HEK293 (cell line): ENCODE results near the gene LMF1.

Experiments used
- EGR2 ChIP-seq: fragments of 450-650 bp; formaldehyde crosslinking; IDR thresholded peaks from 2 replicates; pipeline ENCODE4 v1.5.1; 2016; ENCODE audit warnings: low read depth, missing biosample characterization, missing genetic modification characterization
- GLIS2 ChIP-seq: fragments of 450-650 bp; formaldehyde crosslinking; IDR thresholded peaks from 2 replicates; pipeline ENCODE4 v1.5.1; 2016; ENCODE audit warnings: missing biosample characterization, missing genetic modification characterization
- IKZF3 ChIP-seq: fragments of 450-650 bp; IDR thresholded peaks from 2 replicates; pipeline ENCODE4 v1.5.0; 2018; ENCODE audit warnings: missing biosample characterization, mild to moderate bottlenecking, missing genetic modification characterization, moderate library complexity
- KLF7 ChIP-seq: fragments of 450-650 bp; formaldehyde crosslinking; IDR thresholded peaks from 2 replicates; pipeline ENCODE4 v1.5.1; 2016; ENCODE audit warnings: missing biosample characterization, missing genetic modification characterization, borderline replicate concordance
- PRDM1 ChIP-seq: fragments of 450-650 bp; formaldehyde crosslinking; IDR thresholded peaks from 2 replicates; pipeline ENCODE4; 2016; ENCODE audit warnings: missing biosample characterization, missing genetic modification characterization
- SP3 ChIP-seq: fragments of 450-650 bp; formaldehyde crosslinking; IDR thresholded peaks from 2 replicates; pipeline ENCODE4 v1.5.1; 2016; ENCODE audit warnings: missing biosample characterization, missing genetic modification characterization
- SP7 ChIP-seq: fragments of 450-650 bp; formaldehyde crosslinking; IDR thresholded peaks from 2 replicates; pipeline ENCODE4 v1.5.1; 2016; ENCODE audit warnings: missing biosample characterization, missing genetic modification characterization
- ZBTB7A ChIP-seq: fragments of 450-650 bp; formaldehyde crosslinking; IDR thresholded peaks from 2 replicates; pipeline ENCODE4 v1.5.1; 2016; ENCODE audit warnings: low read depth, missing biosample characterization, missing genetic modification characterization
- ZBTB8A ChIP-seq: fragments of 450-650 bp; formaldehyde crosslinking; IDR thresholded peaks from 2 replicates; pipeline ENCODE4 v1.5.1; 2016; ENCODE audit warnings: missing biosample characterization, missing genetic modification characterization
- ZFP69B ChIP-seq: fragments of 450-650 bp; formaldehyde crosslinking; IDR thresholded peaks from 2 replicates; pipeline ENCODE4 v1.5.1; 2016; ENCODE audit warnings: missing biosample characterization, missing genetic modification characterization
- ZNF133 ChIP-seq: fragments of 450-650 bp; formaldehyde crosslinking; IDR thresholded peaks from 2 replicates; pipeline ENCODE4 v1.5.1; 2016; ENCODE audit warnings: missing biosample characterization, missing genetic modification characterization
- ZNF146 ChIP-seq: fragments of 450-650 bp; formaldehyde crosslinking; IDR thresholded peaks from 2 replicates; pipeline ENCODE4 v1.5.1; 2016; ENCODE audit warnings: missing biosample characterization, missing genetic modification characterization
- ZNF248 ChIP-seq: fragments of 450-650 bp; formaldehyde crosslinking; IDR thresholded peaks from 2 replicates; pipeline ENCODE4 v1.5.1; 2017; ENCODE audit warnings: missing biosample characterization, missing genetic modification characterization
- ZNF354C ChIP-seq: fragments of 450-650 bp; formaldehyde crosslinking; IDR thresholded peaks from 2 replicates; pipeline ENCODE4 v1.5.1; 2016; ENCODE audit warnings: missing biosample characterization, missing genetic modification characterization, low read depth, borderline replicate concordance
- ZNF366 ChIP-seq: fragments of 450-650 bp; formaldehyde crosslinking; conservative IDR thresholded peaks from 2 replicates; pipeline ENCODE4 v1.5.1; 2016; ENCODE audit warnings: missing biosample characterization, missing genetic modification characterization
- ZNF416 ChIP-seq: fragments of 450-650 bp; formaldehyde crosslinking; IDR thresholded peaks from 2 replicates; pipeline ENCODE4 v1.5.1; 2016; ENCODE audit warnings: missing biosample characterization, missing genetic modification characterization
- ZNF514 ChIP-seq: fragments of 450-650 bp; formaldehyde crosslinking; IDR thresholded peaks from 2 replicates; pipeline ENCODE4 v1.5.1; 2016; ENCODE audit warnings: missing biosample characterization, missing genetic modification characterization
- ZNF521 ChIP-seq: fragments of 450-650 bp; formaldehyde crosslinking; IDR thresholded peaks from 2 replicates; pipeline ENCODE4 v1.5.1; 2017; ENCODE audit warnings: missing biosample characterization, mild to moderate bottlenecking, missing genetic modification characterization
- ZNF571 ChIP-seq: fragments of 450-650 bp; formaldehyde crosslinking; IDR thresholded peaks from 2 replicates; pipeline ENCODE4 v1.5.0; 2017; ENCODE audit warnings: missing biosample characterization, missing genetic modification characterization
- ZSCAN16 ChIP-seq: fragments of 450-650 bp; formaldehyde crosslinking; IDR thresholded peaks from 2 replicates; pipeline ENCODE4 v1.5.1; 2016; ENCODE audit warnings: missing biosample characterization, missing genetic modification characterization
- TF ChIP-seq, protein P1 (sequence below): fragments of 450-650 bp; formaldehyde crosslinking; IDR thresholded peaks from 2 replicates; pipeline ENCODE4 v1.5.1; 2016; ENCODE audit warnings: missing biosample characterization, missing genetic modification characterization
- TF ChIP-seq, protein P2 (sequence below): fragments of 450-650 bp; formaldehyde crosslinking; IDR thresholded peaks from 2 replicates; pipeline ENCODE4 v1.5.1; 2016; ENCODE audit warnings: missing biosample characterization, missing genetic modification characterization
- TF ChIP-seq, protein P3 (sequence below): fragments of 450-650 bp; formaldehyde crosslinking; IDR thresholded peaks from 2 replicates; pipeline ENCODE4 v1.5.1; 2016; ENCODE audit warnings: missing biosample characterization, missing genetic modification characterization
- TF ChIP-seq, protein P4 (sequence below): fragments of 450-650 bp; formaldehyde crosslinking; IDR thresholded peaks from 2 replicates; pipeline ENCODE4 v1.5.1; 2016; ENCODE audit warnings: missing biosample characterization, missing genetic modification characterization
- TF ChIP-seq, protein P5 (sequence below): fragments of 450-650 bp; formaldehyde crosslinking; IDR thresholded peaks from 2 replicates; pipeline ENCODE4 v1.5.1; 2016; ENCODE audit warnings: missing biosample characterization, missing genetic modification characterization

LMF1 gene

DNA sequence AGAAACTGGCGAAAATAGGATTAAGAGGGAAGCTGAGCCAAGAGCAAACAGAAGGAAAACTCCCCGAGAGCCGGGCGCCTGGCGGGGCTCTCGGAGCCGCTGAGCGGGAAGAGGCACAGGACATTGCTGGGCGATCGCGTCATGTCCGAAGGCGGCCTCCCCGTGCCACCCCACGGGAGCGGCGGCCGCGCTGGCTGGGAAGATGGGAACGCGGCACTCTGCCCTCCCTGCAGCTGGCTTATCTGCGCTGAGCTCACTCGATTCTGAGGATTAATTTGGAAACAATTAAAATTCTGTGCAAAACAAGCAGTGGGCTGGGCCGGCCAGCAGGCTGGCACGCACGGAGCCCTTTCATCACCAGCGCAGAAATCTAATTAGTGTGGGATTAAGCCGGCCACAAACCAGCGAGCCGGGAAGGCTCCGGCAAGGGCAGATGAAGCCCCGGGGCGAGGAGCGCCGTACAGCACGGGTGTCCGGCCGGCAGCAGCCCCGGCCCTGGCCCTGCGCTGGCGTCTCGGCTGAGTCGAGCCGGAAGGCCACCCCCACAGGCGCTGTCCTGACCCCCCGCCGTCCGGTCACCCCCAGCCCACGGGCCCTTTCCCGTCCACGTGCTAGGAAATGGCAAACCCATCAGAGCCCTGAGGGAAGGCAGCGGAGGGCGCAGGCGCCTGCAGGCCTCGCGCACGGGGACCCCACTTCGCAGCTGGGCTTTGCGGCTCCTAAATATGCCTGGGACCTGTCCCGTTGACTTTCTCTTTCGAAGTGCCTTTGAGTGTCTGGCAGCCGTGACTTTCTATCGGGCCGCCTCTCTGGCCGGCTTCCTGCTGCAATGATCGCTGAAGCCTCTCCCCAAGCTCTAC is 48.7 kb upstream of the LMF1 start (continued):
- TF ChIP-seq ZNF354C (tag by site-specific recombination) (no peak), ZNF146 (no peak), SP7 (peak; percentile 88), ZNF133 (tag by site-specific recombination) (no peak), ZNF571 (tag by site-specific recombination) (no peak), PRDM1 (tag by site-specific recombination) (no peak), ZNF366 (tag by site-specific recombination) (peak; percentile 49; the same call in 1 of the 2 replicates), KLF7 (tag by site-specific recombination) (no peak), ZBTB8A (tag by site-specific recombination) (peak; percentile 58), ZNF248 (tag by site-specific recombination) (no peak), GLIS2 (tag by site-specific recombination) (peak; percentile 91), ZNF416 (tag by site-specific recombination) (no peak), ZNF521 (tag by site-specific recombination) (no peak), ZSCAN16 (tag by site-specific recombination) (no peak), EGR2 (tag by site-specific recombination) (peak; percentile 55; the same call in 1 of the 2 replicates), ZFP69B (tag by site-specific recombination) (0 out of 2 replicates have a peak, but pooled peaks have one; percentile 55), ZBTB7A (no peak), SP3 (tag by site-specific recombination) (no peak), ZNF514 (tag by site-specific recombination) (no peak), IKZF3 (tag by site-specific recombination) (peak; percentile 77)
- TF ChIP-seq, protein P1, sequence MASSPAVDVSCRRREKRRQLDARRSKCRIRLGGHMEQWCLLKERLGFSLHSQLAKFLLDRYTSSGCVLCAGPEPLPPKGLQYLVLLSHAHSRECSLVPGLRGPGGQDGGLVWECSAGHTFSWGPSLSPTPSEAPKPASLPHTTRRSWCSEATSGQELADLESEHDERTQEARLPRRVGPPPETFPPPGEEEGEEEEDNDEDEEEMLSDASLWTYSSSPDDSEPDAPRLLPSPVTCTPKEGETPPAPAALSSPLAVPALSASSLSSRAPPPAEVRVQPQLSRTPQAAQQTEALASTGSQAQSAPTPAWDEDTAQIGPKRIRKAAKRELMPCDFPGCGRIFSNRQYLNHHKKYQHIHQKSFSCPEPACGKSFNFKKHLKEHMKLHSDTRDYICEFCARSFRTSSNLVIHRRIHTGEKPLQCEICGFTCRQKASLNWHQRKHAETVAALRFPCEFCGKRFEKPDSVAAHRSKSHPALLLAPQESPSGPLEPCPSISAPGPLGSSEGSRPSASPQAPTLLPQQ (tag by site-specific recombination): 0 out of 2 replicates have a peak, but pooled peaks have one; percentile 39
- TF ChIP-seq, protein P2, sequence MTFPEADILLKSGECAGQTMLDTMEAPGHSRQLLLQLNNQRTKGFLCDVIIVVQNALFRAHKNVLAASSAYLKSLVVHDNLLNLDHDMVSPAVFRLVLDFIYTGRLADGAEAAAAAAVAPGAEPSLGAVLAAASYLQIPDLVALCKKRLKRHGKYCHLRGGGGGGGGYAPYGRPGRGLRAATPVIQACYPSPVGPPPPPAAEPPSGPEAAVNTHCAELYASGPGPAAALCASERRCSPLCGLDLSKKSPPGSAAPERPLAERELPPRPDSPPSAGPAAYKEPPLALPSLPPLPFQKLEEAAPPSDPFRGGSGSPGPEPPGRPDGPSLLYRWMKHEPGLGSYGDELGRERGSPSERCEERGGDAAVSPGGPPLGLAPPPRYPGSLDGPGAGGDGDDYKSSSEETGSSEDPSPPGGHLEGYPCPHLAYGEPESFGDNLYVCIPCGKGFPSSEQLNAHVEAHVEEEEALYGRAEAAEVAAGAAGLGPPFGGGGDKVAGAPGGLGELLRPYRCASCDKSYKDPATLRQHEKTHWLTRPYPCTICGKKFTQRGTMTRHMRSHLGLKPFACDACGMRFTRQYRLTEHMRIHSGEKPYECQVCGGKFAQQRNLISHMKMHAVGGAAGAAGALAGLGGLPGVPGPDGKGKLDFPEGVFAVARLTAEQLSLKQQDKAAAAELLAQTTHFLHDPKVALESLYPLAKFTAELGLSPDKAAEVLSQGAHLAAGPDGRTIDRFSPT: peak; percentile 51
- TF ChIP-seq, protein P3, sequence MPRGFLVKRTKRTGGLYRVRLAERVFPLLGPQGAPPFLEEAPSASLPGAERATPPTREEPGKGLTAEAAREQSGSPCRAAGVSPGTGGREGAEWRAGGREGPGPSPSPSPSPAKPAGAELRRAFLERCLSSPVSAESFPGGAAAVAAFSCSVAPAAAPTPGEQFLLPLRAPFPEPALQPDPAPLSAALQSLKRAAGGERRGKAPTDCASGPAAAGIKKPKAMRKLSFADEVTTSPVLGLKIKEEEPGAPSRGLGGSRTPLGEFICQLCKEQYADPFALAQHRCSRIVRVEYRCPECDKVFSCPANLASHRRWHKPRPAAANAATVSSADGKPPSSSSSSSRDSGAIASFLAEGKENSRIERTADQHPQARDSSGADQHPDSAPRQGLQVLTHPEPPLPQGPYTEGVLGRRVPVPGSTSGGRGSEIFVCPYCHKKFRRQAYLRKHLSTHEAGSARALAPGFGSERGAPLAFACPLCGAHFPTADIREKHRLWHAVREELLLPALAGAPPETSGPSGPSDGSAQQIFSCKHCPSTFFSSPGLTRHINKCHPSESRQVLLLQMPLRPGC (tag by site-specific recombination): peak; percentile 74; the same call in 1 of the 2 replicates
- TF ChIP-seq, protein P4, sequence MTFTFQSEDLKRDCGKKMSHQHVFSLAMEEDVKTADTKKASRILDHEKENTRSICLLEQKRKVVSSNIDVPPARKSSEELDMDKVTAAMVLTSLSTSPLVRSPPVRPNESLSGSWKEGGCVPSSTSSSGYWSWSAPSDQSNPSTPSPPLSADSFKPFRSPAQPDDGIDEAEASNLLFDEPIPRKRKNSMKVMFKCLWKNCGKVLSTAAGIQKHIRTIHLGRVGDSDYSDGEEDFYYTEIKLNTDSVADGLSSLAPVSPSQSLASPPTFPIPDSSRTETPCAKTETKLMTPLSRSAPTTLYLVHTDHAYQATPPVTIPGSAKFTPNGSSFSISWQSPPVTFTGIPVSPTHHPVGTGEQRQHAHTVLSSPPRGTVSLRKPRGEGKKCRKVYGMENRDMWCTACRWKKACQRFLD: no peak
- TF ChIP-seq, protein P5, sequence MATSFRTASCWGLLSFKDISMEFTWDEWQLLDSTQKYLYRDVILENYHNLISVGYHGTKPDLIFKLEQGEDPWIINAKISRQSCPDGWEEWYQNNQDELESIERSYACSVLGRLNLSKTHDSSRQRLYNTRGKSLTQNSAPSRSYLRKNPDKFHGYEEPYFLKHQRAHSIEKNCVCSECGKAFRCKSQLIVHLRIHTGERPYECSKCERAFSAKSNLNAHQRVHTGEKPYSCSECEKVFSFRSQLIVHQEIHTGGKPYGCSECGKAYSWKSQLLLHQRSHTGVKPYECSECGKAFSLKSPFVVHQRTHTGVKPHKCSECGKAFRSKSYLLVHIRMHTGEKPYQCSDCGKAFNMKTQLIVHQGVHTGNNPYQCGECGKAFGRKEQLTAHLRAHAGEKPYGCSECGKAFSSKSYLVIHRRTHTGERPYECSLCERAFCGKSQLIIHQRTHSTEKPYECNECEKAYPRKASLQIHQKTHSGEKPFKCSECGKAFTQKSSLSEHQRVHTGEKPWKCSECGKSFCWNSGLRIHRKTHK (tag by site-specific recombination): no peak
- TF ChIP-seq, all 188 proteins: peak for 28
